ENCODE data around the gene FAAP100. TPM values are rescaled to one million over a fixed set of nuclear protein-coding genes. Genes with fewer than 3 reads are reported as not detected.

The FAAP100 gene
- total RNA-seq, 1 donor from 2014 or later, result 26.0 TPM

DNA sequence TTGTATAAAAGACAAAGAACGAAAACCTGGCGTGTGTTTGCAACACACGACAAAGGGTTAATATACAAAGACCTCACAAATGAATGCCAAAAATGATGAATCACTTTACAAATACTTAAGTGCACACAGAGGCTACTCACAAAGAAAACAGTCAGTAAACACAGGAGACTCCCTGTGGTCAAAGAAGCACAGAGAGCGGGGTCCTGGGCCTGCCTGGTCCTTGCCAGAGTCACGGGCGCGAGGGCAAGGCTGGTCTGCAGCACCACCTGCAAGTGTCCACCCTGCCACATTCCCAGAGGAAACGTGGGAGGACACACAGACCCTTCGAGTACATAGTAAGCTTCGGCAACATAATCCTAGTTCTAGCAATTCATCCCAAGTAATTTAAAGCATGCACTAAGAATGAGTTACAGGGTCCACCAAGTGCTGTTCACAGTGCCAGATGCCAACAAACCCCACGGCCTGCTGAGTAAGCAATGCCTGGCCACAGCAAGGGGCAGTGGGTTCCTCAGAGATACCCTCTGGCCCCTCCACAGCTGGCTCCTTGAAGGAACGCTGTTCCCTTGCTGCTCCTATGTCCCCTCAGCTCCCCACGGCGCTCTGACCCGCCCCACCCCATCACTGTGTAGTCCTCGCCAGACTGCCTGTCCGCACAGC, 24.6 kb upstream of the FAAP100 start:
- peak; percentile 70 for DNase-seq (ENCODE audit: low spot score)

DNA sequence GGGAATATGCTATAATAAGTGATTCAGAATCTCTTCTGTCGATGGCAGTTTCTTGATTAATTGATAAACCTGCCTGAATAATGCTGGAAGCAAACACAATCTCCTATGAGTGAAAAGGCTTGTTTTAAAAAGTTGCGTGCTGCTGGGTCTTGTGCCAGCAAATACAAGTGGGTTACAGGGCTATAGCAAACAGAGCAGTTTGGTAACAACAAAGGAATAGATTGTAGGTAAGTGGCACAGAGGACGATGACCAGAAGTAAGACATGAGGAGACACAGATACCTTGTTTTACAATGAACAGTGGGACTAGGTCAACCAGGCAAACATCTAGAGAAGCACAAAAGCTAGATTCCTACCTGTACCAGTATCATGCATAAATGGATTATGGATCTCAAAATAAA, 23.7 kb upstream of the FAAP100 start:
- no peak for DNase-seq (ENCODE audit: low spot score)

DNA sequence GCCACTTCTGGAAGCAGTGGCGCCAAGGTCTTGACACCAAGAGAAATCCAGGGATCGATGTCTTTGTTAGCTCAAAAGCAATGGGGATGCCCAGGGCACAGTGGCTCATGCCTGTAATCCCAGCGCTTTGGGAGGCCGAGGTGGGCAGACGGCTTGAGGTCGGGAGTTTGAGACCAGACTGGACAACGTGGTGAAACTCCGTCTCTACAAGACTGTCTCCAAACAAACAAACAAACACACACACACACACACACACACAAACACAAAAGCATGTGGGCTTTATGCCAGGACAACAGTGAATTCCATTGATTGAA, 22.4 kb upstream of the FAAP100 start:
- no peak for DNase-seq (ENCODE audit: low spot score)

DNA sequence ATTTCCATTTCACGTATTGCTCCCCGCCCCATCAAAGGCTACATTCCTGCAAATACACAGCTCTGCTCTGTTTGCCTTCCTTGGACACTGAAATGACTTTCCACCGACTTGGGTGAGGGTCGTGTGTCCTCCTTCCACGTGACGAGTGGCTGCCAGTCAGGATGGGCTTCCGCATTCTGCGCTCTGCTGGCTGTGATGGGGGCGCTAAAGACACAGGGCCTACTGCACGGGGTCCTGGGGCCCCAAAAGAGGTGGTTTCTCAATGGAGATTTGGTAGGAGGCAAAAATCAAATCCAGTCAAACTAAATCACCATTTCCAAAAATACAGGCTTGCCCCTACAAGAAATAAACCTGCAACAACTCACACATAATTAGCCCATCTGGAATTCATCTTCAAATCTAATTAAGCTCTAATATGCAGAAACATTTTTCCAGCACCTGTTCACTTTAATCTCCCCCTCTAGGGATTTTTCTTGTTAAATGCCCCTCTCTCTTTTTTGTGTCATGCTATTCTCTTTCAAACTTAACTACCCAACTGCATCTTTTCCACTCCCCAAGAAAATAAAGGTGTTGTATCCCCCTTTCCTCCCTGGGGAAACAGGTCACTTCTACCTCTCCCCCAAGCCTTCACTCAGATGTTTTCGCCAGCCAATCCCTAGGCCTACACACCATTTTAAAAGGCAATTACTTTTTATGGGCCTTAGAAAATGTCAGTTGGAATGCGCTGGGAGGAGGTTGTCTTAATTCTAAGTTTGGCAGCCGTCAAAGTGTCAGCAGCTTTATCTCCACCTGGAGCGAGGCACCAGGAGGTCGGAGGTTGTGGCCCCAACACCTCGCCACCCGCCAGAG, 21.9 kb upstream of the FAAP100 start:
- no peak for DNase-seq (ENCODE audit: low spot score)

DNA sequence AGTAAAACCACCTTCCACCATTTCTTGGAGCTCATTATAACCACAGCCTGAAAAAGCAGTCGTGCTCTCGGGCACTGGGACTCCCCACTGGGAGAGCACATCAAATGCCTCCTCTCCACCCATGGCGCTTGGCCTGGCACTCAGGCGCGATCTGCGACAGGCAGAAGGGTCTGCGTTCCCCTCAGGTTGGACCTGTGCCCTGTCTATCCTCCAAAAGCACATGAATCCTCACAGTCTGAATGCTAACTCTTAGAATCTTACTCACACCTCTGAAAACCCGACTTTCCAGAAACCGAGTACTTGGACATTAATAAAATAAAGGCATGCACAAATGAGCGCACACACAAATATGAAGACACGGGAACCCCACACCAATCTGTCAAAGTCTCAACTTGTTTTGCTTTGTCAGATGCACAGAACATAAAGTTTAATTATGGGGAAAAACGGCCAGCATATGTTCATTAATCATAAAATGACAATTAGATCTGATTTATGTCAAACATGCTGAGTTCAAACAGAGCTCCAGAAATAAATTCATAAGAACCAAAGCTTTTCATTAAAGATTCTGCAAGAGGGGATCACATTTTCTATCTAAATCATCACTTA, 20.5 kb upstream of the FAAP100 start:
- DNase-seq (ENCODE audit: low spot score), result peak; percentile 20

DNA sequence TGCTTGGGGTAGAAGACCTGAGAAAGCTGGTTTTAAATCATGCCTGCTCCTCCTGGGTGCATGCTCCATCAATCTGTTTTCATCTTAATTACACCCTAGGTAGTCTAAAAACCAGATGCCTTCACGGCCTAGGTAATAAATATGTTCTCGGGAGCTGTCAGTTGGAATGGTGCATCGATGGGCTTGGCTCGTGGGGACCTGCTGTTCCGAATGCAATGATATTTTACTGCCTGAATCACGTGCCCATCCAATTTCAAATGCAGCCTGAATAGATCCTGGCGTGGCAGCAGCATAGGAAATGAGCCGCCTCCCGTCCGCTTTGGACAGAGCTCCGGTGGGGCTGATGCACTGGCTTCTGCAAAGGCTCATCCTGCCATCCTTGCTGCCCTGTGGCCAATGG, 18.8 kb upstream of the FAAP100 start:
- no peak for DNase-seq (ENCODE audit: low spot score)

DNA sequence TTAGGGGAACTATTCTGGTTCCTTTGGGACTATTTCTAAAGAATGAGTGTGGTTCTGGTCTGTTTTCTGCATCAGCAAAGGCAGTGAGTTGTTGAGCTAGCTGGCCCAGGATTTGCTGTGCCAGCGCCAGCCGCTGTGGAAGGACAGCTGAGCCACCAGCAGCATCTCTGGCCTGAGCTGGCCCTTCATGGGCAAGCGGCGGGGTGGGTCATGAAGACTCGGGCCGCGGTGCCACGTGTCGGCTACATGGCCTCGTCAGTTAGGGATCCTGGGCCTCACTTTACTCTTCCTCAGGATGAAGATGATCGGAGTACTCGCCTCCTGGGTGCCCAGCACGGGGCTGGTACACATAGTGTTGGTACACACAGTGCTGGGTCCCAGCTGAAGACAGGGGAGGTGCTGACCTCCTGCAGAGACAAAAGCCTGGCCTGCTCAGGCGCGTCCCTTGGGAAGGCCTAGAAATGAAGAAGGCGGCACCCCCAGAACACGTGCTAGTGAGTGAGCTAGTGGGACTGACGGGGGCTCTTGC, 17.9 kb upstream of the FAAP100 start:
- DNase-seq (ENCODE audit: low spot score), result no peak

DNA sequence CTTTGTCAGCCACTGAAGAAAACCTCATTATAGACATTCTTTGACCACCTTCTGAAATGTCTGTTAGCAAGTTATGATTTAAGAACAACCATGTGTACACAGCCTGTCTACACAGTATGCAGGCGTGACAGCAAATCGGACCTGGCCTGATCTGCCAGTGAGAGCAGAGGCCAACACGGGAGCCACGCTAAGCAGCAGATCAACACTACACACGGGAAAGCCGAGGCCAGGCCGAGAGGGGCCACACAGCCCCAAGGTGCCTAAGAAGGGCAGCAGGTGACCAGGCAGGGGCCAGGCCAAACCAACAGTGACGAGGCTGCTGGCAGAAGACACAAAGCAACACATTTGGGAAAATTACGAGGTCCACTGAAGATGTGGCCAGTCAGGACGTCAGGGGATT, 16.3 kb upstream of the FAAP100 start:
- no peak for DNase-seq (ENCODE audit: low spot score)

DNA sequence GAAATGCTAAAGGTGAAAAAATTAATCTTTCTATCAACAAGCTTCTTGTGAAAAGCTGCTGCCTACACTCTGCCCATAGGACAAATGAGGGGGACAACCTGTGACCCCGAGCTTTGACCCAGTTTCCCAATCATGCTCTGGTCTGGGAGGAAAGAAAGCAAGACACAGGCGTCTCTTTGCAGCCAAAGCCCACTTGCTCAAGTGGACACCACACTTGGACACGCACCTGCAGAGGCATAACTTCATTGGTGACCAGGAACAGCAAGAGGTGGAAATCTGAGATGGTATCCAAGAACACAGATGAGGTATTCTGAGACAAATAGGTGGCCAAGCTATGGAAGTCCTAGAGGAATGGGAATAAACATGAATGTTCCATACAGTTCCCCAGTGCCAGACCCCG, 15.0 kb upstream of the FAAP100 start:
- DNase-seq (ENCODE audit: low spot score), result no peak

DNA sequence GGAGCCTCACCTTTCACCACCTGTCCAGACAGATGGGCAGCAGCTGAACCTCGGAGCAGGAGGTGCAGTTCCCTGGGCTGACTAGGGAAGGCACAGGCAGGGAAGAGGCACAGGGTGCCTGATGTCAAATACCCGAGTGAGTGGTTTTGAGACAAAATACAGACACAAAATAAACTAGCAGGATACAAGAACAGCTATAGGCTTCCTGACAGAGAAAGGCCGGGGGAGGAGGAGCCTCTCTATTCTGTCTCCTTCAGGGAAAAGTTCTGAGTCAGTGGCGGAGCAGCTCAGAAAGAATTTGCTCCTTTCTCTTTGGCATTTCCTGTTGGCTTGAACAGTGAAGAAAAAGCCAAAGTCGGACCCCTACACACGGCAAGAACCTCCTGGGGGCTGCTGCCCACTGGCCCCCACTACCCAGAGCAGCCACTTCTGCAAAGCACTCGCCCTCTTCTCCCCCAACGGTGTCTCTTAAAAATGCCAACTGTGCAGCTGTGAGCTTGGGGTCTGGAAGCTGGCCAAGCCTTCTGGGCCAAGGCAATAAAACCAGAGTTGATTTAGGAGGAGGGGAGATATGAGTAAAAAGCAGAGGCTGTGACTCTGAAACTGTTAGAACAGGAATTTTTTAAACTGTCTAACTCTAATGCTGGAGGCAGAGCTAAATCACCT, 14.4 kb upstream of the FAAP100 start:
- peak; percentile 98 for DNase-seq (ENCODE audit: low spot score)

DNA sequence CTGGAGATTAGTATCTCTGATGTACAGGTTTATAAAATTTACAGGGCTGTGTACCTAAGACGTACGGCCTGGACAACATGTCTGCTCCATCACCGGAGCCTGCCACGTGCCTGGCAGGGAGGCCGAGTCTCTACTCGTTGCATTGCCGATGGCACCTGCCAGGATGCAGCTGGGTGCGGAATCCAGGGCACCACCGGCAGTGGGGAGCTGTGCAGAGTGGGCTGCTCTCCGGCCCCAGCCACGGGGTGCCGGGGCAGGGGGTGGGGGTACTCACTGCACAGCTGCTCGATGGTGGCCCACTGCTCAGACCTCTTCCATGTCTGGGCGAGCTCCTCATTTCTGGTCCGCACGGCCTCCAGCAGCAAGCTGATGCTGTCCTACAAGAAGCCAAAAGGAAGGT, 13.1 kb upstream of the FAAP100 start:
- no peak for DNase-seq (ENCODE audit: low spot score)

DNA sequence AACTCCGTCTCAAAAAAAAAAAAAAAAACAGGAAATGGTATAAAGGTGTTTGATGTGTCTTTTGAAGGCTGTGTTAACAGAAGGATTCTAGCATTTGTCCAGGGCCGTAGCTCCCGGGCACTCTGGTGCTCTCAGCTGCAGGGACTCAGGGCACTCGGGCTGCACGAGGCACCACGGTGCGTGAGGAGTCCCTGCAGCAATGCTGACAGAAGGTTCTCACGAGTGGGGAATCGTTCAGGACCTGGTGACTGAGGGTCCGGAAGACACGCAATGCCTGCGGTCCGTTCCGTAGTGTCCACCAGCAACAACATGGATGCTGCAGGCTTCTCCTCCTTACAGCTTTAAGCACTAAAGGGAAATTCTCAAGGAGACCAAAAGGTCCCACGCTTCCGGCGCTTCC, 12.6 kb upstream of the FAAP100 start:
- no peak for DNase-seq (ENCODE audit: low spot score)

DNA sequence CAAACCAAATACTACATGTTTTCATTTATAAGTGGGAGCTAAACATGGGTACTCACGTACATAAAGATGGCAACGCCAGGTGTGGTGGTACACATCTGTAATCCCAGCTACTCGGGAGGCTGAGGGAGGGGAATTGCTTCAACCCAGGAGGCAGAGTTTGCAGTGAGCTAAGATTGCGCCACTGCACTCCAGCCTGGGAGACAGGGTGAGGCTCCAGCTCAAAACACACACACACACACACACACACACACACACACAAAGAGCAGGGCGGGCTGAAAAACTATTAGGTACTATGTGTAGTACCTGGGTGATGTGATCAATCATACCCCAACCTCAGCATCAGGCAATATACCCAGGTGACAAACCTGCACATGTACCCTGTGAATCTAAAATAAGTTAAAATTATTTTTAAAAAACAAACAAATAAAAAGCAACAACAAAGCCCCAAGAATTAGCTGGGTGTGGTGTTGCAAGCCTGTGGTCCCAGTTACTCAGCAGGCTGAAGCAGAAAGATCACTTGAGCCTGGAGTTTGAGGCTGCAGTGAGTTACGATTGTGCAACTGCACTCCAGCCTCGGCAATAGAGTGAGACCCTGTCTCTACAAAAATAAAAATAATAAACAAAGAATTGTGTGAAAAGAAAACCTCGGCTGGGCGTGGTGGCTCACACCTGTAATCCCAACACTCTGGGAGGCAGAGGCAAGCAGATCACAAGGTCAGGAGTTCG, 11.9 kb upstream of the FAAP100 start:
- DNase-seq (ENCODE audit: low spot score), result peak; percentile 71

DNA sequence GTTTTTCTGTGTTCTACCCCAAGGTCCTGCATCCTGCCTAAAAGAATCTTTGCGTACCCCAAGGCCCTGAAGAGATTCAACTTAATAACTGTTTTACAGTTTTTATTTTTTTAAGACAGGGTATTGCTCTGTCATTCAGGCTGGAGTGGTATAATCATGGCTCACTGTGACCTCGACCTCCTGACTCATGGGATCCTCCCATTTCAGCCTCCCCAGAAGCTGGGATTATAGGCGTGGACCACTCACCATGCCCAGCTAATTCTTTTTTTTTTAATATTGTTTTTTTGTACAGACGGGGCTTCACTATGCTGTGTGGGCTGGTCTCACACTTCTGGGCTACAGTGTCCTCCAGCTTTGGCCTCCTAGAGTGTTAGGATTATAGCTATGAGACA, 9.3 kb upstream of the FAAP100 start:
- DNase-seq (ENCODE audit: low spot score), result no peak

DNA sequence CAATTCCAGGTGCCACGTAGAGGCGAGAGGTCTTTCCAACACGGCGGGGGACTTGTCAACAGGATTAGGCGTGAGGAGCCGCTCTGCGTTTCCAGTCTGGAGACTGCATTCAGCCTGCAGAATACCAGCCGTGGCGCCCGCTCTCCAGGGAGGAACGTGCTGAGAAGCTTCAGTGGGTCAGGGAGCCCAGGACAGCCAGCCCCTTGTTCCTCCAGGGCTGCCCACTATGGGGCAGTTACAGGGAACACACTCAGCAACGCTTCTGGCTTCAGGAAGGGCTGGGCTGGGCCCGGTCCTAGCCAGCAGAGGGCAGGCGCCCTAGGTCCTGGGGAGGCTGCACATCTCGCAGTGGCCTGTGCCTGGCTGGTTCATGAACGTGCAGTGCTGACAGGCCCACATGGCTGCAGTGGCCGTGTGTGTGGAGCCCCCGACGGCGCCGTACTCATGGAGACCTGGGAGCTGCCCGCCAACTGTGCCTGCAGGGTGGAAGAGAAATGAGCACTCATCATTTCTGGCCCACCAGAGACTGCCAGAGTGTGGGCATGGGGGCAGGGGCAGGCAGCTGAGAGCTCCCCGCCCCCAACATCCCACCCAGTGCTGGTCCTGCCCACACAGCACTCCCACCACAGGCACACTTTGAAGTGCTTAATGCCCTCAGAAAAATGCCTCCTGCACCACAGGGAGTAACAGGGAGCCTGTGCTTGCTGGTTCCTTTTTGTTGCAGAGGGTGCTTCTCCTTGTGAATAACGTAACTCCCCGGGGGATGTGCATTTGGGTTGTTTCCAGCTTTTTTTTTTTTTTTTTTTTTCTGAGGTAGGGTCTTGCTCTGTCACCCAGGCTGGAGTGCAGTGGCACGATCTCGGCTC, 7.0 kb upstream of the FAAP100 start:
- DNase-seq (ENCODE audit: low spot score), result no peak

DNA sequence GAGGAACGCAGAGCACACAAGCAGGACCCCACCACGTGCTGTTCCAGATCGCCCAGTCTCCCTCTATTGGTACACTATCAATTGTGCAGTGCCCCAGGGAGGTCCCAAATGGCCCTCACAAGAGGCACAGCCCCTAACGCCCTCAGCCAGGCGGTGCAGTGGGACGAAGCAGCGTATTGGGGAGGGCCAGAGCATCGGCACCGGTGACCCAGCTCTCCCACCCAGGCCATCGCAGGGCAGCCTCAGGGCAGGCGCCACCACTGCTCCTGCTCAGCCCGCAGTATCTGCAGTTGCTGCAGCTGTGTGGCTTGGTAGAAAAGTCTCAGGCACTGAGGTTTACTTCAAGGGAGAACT, 5.9 kb upstream of the FAAP100 start:
- no peak for DNase-seq (ENCODE audit: low spot score)

DNA sequence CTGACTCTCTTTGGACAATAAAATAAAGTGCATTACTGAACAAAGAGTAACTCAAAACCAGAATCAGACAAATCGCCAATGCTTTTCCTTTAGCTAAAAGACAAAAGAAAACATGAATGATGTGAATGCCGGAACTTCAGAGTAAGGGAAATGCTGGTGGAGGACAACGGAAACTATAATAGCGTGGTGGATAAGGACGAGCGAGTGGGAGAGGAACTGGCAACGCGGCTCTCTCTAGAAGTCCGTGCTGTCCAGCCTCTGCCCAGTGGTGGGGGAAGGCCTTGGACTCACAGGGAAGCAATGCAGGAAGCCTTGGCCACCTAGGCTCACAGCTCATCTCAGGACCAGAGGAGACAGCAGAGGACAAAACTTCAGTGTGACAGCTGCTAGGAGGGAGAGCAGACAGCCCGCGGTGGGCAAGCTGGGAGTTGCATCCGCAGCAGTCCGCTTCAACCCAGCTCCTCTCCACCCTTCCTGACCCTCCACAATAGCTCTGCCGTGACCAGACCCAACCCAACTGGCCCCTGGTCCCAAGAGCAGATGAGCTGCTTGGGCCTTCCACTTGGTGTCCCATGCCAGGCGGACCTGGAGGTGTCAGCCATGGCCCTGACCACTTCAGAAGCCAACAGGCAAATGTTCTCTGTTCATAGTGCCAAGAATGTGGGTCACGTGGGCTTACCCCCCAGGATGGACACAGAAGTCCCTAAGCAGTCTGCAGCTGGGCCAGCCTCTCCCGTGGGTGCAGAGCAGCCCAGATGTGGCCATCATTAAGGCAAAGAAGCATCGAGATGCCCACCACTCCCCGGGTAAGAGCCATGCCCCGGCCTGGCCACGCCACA, 5.3 kb upstream of the FAAP100 start:
- no peak for DNase-seq (ENCODE audit: low spot score)

DNA sequence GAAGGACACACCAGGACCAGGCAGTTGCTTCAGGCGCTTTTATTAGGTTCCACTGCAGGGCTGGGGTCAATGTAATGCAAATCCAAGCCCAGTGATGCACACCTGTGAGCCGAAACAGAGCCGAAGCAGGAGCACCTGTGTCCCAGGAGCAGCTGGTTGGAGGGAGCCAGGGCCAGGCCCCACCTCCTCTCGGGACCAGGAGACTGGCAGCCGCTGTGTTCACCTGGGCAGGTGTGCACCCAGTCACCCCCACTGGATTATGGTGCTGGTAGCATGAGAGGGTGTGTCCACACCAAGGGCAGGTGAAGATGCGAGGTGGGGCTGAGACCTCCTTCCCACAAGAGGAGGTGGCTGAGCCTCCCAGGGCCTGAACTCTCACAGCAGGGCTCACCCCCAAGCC, 4.7 kb upstream of the FAAP100 start:
- DNase-seq (ENCODE audit: low spot score), result no peak

DNA sequence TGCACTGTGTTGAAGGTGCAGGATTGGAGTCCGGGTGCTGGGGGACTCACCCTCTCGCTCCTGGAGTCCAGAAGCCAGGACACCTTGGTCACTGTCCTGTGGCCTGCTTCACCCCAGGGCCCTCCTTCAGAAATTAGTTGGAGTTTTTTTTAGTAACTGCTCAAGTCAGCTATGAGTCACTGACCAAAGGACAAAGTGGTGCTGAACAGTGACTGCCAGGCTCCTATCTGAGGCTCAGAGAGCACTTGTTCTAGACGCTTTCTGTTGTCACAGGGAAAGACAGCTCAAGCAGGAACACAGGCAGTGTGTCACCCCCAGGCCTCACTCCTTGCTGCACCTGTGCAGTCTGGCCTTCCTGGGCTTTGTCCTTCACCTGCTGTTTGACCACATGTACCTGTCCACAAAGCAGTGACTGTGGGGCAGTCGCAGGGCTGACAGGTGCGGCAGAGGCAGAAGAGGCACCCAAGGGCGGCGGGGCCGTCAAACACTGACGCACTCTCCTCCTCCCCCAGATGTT, 4.1 kb upstream of the FAAP100 start:
- DNase-seq (ENCODE audit: low spot score), result no peak

All from umbilical cord (tissue), 2 donors.